ENCODE data around the gene GNB1.

DNA sequence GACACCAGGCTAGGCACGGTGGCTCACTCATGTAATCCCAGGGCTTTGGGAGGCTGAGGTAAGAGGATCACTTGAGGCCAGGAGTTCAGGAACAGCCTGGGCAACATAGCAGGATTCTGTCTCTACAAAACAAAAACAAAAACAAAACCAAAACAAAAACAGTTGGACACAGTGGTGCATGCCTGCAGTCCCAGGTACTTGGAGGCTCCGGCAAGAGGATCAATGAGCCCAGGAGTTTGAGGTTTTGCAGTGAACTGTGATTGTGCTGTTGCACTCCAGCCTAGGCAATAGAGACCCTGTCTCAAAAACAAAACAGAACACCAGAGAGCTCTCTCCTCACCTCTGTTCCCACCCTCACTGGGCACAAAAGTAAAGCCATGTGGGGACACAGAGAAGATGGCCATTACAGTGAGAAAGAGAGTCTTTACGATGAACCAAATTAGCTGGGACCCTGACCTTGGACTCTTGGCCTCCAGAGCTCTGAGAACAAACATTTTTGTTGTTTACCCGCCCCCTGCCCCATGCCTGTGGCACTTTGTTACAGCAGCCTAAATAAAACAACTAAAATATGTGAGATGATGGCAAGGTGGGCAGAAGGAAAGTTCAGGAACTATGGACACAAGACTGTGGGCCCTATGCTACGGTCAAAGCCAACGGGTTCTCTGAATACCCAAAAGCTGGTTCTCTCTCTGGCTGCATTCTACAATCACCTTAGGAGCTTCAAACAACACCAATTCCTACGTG, 122.5 kb downstream of the GNB1 start:
- TF ChIP-seq, protein P1, sequence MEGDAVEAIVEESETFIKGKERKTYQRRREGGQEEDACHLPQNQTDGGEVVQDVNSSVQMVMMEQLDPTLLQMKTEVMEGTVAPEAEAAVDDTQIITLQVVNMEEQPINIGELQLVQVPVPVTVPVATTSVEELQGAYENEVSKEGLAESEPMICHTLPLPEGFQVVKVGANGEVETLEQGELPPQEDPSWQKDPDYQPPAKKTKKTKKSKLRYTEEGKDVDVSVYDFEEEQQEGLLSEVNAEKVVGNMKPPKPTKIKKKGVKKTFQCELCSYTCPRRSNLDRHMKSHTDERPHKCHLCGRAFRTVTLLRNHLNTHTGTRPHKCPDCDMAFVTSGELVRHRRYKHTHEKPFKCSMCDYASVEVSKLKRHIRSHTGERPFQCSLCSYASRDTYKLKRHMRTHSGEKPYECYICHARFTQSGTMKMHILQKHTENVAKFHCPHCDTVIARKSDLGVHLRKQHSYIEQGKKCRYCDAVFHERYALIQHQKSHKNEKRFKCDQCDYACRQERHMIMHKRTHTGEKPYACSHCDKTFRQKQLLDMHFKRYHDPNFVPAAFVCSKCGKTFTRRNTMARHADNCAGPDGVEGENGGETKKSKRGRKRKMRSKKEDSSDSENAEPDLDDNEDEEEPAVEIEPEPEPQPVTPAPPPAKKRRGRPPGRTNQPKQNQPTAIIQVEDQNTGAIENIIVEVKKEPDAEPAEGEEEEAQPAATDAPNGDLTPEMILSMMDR (conservative IDR thresholded peaks at IDR 0.05 in 1 of 2, IDR thresholded peaks at IDR 0.05 in 1 of 2; ENCODE audit: low read depth in 1 of 2, low read length in 2 of 2) = no peak
- no peak for TF ChIP-seq EZH2 (IDR thresholded peaks at IDR 0.05; ENCODE audit: low read length, missing control alignments)
